Trophoblast cell (in vitro differentiated cells and primary cell): ENCODE results near the gene UVRAG.

Experiments
- DNase-seq, 2 donors: peaks; one replicate each; pipeline ENCODE4 v3.0.0-alpha.2; 2016
- H2AFZ ChIP-seq: 2 replicates; pipeline ENCODE4 v1.6.1; 2013; ENCODE audit warnings: low read length, moderate library complexity, mild to moderate bottlenecking; ENCODE audit not compliant: insufficient read depth, poor library complexity
- H2AK5ac ChIP-seq: 2 replicates; pipeline ENCODE4 v1.6.1; 2013; ENCODE audit warnings: mild to moderate bottlenecking, low read length
- H2BK120ac ChIP-seq: 2 replicates; pipeline ENCODE4 v1.6.1; 2013; ENCODE audit warnings: low read length, mild to moderate bottlenecking, moderate library complexity; ENCODE audit not compliant: insufficient read depth, poor library complexity
- H2BK12ac ChIP-seq: 2 replicates; pipeline ENCODE4 v1.6.1; 2013; ENCODE audit warnings: mild to moderate bottlenecking, low read length, moderate library complexity
- H2BK5ac ChIP-seq: 2 replicates; pipeline ENCODE4 v1.6.1; 2013; ENCODE audit warnings: low read length, low read depth, moderate library complexity, mild to moderate bottlenecking; ENCODE audit not compliant: poor library complexity
- H3K14ac ChIP-seq: 2 replicates; pipeline ENCODE4 v1.6.1; 2013; ENCODE audit warnings: mild to moderate bottlenecking, low read length
- H3K18ac ChIP-seq: 2 replicates; pipeline ENCODE4 v1.6.1; 2013; ENCODE audit warnings: mild to moderate bottlenecking, low read length
- H3K23ac ChIP-seq: 2 replicates; pipeline ENCODE4 v1.6.1; 2013; ENCODE audit warnings: low read length
- H3K27ac ChIP-seq: 2 replicates; pipeline ENCODE4 v1.5.1; 2013; ENCODE audit warnings: low read depth, mild to moderate bottlenecking, inconsistent platforms, low read length, moderate library complexity
- H3K27me3 ChIP-seq: 2 replicates; pipeline ENCODE4 v1.6.1; 2013; ENCODE audit warnings: inconsistent platforms, mild to moderate bottlenecking, low read length, moderate library complexity; ENCODE audit not compliant: insufficient read depth
- H3K36me3 ChIP-seq, 2 experiments: 1 replicate in 1 of 2; 2 replicates in 1 of 2; pipeline ENCODE4 v1.6.1; 2013; ENCODE audit warnings: low read length in 2 of 2, mild to moderate bottlenecking in 2 of 2, moderate library complexity in 1 of 2; ENCODE audit not compliant: insufficient read depth in 2 of 2, control insufficient read depth in 1 of 2
- H3K4ac ChIP-seq: 2 replicates; pipeline ENCODE4 v1.6.1; 2013; ENCODE audit warnings: low read depth, mild to moderate bottlenecking, low read length, moderate library complexity
- H3K4me1 ChIP-seq, 2 experiments: 1 replicate in 1 of 2; 2 replicates in 1 of 2; pipeline ENCODE4 v1.6.1; 2013; ENCODE audit warnings: low read length in 2 of 2, mild to moderate bottlenecking in 2 of 2, moderate library complexity in 1 of 2; ENCODE audit not compliant: insufficient read depth in 2 of 2, control insufficient read depth in 1 of 2
- H3K4me2 ChIP-seq: 2 replicates; pipeline ENCODE4 v1.6.1; 2013; ENCODE audit warnings: inconsistent platforms, mild to moderate bottlenecking, low read length, moderate library complexity
- H3K4me3 ChIP-seq: 2 replicates; pipeline ENCODE4 v1.5.1; 2013; ENCODE audit warnings: mild to moderate bottlenecking, low read depth, low read length, inconsistent platforms
- H3K79me1 ChIP-seq: one replicate; pipeline ENCODE4 v1.6.1; 2013; ENCODE audit warnings: low read length
- H3K79me2 ChIP-seq: 2 replicates; pipeline ENCODE4 v1.6.1; 2013; ENCODE audit warnings: low read length, mild to moderate bottlenecking; ENCODE audit not compliant: control insufficient read depth, insufficient read depth, poor library complexity
- H3K9ac ChIP-seq: 2 replicates; pipeline ENCODE4 v1.6.1; 2013; ENCODE audit warnings: mild to moderate bottlenecking, low read length
- H3K9me3 ChIP-seq: 2 replicates; pipeline ENCODE4 v1.6.1; 2013; ENCODE audit warnings: low read depth, mild to moderate bottlenecking, control low read depth, inconsistent platforms, low read length; ENCODE audit not compliant: insufficient read depth
- H4K12ac ChIP-seq: 2 replicates; pipeline ENCODE4 v1.6.1; 2013; ENCODE audit warnings: low read depth, mild to moderate bottlenecking, low read length, moderate library complexity
- H4K8ac ChIP-seq: 2 replicates; pipeline ENCODE4 v1.6.1; 2013; ENCODE audit warnings: low read depth, mild to moderate bottlenecking, low read length, moderate library complexity
- H4K91ac ChIP-seq: one replicate; pipeline ENCODE4 v1.6.1; 2013; ENCODE audit warnings: low read depth, mild to moderate bottlenecking, low read length, moderate library complexity
- WGBS: extraction: QIAGEN DNeasy Blood & Tissue Kit; methylation state at CpG from one replicate; pipeline ENCODE4 v1.1.7; 2013; ENCODE audit warnings: missing lambda C conversion rate; ENCODE audit not compliant: insufficient read length, insufficient coverage; ENCODE audit errors: extremely low coverage; 5-methylcytosine and 5-hydroxymethylcytosine counted together

Gene UVRAG

GRCh38 chr11:76107971-76108370, 293.0 kb downstream of the UVRAG start:
- no peaks in the 10 kb centered on the region for H3K79me2 ChIP-seq
- H3K18ac ChIP-seq = no peak overlapping the region
- H2BK12ac ChIP-seq = no peak overlapping the region
- H3K14ac ChIP-seq = no peak overlapping the region
- H3K4ac ChIP-seq = no peak overlapping the region
- no peak for DNase-seq
- H3K9me3 ChIP-seq = no peaks in the 10 kb centered on the region
- no peak overlapping the region for H2AK5ac ChIP-seq
- no peak overlapping the region for H2BK5ac ChIP-seq
- no peaks in the 10 kb centered on the region for H3K79me1 ChIP-seq
- H4K12ac ChIP-seq = no peak overlapping the region
- no peaks in the 10 kb centered on the region for H3K36me3 ChIP-seq
- no peak overlapping the region for H3K4me2 ChIP-seq
- no peak overlapping the region for H3K23ac ChIP-seq
- no peak overlapping the region for H3K9ac ChIP-seq
- no peaks in the 10 kb centered on the region for H3K27me3 ChIP-seq
- no peak overlapping the region for H3K4me3 ChIP-seq
- no peak overlapping the region for H2BK120ac ChIP-seq
- H4K8ac ChIP-seq = no peak overlapping the region
- no peaks in the 10 kb centered on the region for H3K4me1 ChIP-seq
- no CpG with 5 or more reads among the region's 3 CpGs for WGBS
- no peak overlapping the region for H3K27ac ChIP-seq
- no peak overlapping the region for H4K91ac ChIP-seq
- H2AFZ ChIP-seq = no peak overlapping the region

GRCh38 chr11:76114238-76114637, 299.2 kb downstream of the UVRAG start:
- no peaks in the 10 kb centered on the region for H3K79me1 ChIP-seq
- no peak overlapping the region for H4K91ac ChIP-seq
- H2AFZ ChIP-seq = no peak overlapping the region
- no peak overlapping the region for H2BK5ac ChIP-seq
- H3K4me3 ChIP-seq = no peak overlapping the region
- H4K8ac ChIP-seq = no peak overlapping the region
- no peak for DNase-seq
- H3K9ac ChIP-seq = no peak overlapping the region
- no peak overlapping the region for H3K18ac ChIP-seq
- no peak overlapping the region for H4K12ac ChIP-seq
- H3K4me2 ChIP-seq = no peak overlapping the region
- no peak overlapping the region for H3K23ac ChIP-seq
- no CpG with 5 or more reads among the region's 2 CpGs for WGBS
- no peak overlapping the region for H3K14ac ChIP-seq
- H2BK120ac ChIP-seq = no peak overlapping the region
- H3K27me3 ChIP-seq = no peaks in the 10 kb centered on the region
- H3K9me3 ChIP-seq = no peaks in the 10 kb centered on the region
- no peak overlapping the region for H2AK5ac ChIP-seq
- no peak overlapping the region for H3K27ac ChIP-seq
- no peak overlapping the region for H2BK12ac ChIP-seq
- no peaks in the 10 kb centered on the region for H3K79me2 ChIP-seq
- H3K4ac ChIP-seq = no peak overlapping the region
- no peaks in the 10 kb centered on the region for H3K36me3 ChIP-seq
- no peaks in the 10 kb centered on the region for H3K4me1 ChIP-seq

DNA sequence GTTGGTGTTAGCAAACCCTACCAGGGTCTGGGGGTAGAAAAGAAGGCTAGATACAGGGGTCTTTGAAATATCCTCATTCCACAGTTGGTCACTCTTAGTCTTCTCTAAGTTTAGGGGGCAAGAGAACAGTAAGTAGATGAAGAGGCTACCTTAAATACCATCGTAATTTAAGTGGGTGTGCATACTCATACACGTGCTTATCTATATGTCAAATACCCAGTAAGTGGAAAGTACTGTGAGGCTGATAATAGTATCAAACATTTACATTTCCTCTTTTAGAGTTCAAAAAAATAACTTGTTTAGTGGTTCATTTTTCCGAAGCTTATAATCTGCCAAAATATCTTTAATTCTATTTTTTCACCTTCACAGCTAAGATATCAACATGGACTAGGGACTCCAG, 300.5 kb downstream of the UVRAG start:
- Histone ChIP-seq H2AFZ (no peak overlapping the region), H4K8ac (no peak overlapping the region), H2BK120ac (no peak overlapping the region), H2BK12ac (no peak overlapping the region), H3K4me3 (no peak overlapping the region), H2BK5ac (no peak overlapping the region), H3K18ac (no peak overlapping the region), H3K36me3 (no peaks in the 10 kb centered on the region), H3K27ac (no peak overlapping the region), H3K79me1 (no peaks in the 10 kb centered on the region), H3K23ac (no peak overlapping the region), H3K9me3 (no peaks in the 10 kb centered on the region), H3K27me3 (no peaks in the 10 kb centered on the region), H3K4me1 (no peaks in the 10 kb centered on the region), H3K4ac (no peak overlapping the region), H2AK5ac (no peak overlapping the region), H3K9ac (no peak overlapping the region), H4K91ac (no peak overlapping the region), H3K79me2 (no peaks in the 10 kb centered on the region), H3K4me2 (no peak overlapping the region), H4K12ac (no peak overlapping the region), H3K14ac (no peak overlapping the region)
- WGBS = no CpG with 5 or more reads among the region's 3 CpGs
- DNase-seq = no peak

GRCh38 chr11:76119032-76119431, 304.0 kb downstream of the UVRAG start:
- Histone ChIP-seq H2AK5ac (no peak overlapping the region), H3K36me3 (no peaks in the 10 kb centered on the region)
- no peak for DNase-seq

More at GRCh38 chr11:76119032-76119431, 304.0 kb downstream of the UVRAG start:
- Histone ChIP-seq H3K4me3 (no peak overlapping the region), H3K79me1 (no peaks in the 10 kb centered on the region), H3K18ac (no peak overlapping the region), H2BK12ac (no peak overlapping the region), H3K27ac (no peak overlapping the region), H3K23ac (no peak overlapping the region), H3K9me3 (no peaks in the 10 kb centered on the region), H4K8ac (no peak overlapping the region), H3K4me2 (no peak overlapping the region), H3K9ac (no peak overlapping the region), H3K27me3 (no peaks in the 10 kb centered on the region), H2AFZ (no peak overlapping the region), H3K14ac (no peak overlapping the region), H2BK5ac (no peak overlapping the region), H3K4me1 (peaks cover 0 to 2% of the 10 kb centered on the region in 2 experiments), H3K79me2 (no peaks in the 10 kb centered on the region), H4K91ac (no peak overlapping the region), H2BK120ac (no peak overlapping the region), H3K4ac (no peak overlapping the region), H4K12ac (no peak overlapping the region)
- no CpG with 5 or more reads among the region's 2 CpGs for WGBS
